Measurements from ENCODE around the gene PPP2R5D. TPM values are rescaled to one million over a fixed set of nuclear protein-coding genes. Genes with fewer than 3 reads are reported as not detected.

Gene PPP2R5D
- total RNA-seq, 2 donors from 2014 or later, result 57.5 to 59.1 TPM

DNA sequence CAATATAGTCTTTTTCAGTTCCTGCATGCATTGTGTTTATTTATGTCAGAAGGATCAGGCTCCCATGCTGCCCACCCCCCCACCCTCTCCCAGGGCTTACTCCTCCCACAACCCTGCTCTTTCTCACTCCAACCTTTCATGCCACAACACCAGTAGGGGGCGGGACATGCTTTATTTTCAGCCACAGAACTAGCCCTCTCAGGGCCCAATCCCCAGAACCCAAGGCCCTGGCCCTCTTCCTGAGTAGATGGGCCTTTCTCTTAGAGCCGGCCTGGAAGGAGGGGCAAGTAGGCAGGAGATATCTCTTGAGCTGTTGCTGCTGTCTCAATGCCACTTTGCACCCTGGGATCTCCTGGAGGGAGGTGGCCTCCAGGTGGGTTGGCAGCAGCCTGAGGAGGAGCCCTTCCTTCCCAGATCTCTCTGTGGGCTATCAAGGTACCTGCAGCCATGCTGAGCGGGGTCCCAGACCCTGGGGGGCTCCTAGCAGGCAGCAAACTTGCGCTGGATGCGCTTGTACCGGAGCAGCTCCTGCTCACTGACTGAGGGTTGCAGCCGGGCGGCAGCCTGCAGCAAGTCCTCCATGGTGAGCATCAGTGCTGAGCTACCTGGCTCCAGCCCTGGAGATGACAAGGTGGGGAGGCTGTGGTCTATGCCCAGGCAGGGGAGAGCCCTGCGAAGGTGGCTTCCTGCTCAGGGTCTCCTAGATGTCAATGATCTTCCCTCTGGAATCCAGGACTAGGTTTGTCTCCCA, 20.3 kb upstream of the PPP2R5D start:
- Mint-ChIP-seq H3K9me3 (no peaks in the 10 kb centered on the region), H3K27ac (no peak overlapping the region), H3K4me3 (no peak overlapping the region), H3K4me1 (peaks cover 6% of the 10 kb centered on the region), H3K36me3 (ENCODE audit: low read depth) (peaks cover 33% of the 10 kb centered on the region), H3K27me3 (ENCODE audit: insufficient read depth) (peaks cover 26% of the 10 kb centered on the region)
- H3K36me3 ChIP-seq (ENCODE audit: control insufficient read depth, insufficient read depth, low read length), result no peaks in the 10 kb centered on the region
- DNase-seq, result peak; percentile 96
- H3K27ac ChIP-seq (ENCODE audit: low read depth, low read length), result no peak overlapping the region
- H3K9ac ChIP-seq (ENCODE audit: extremely low read depth, low read length, poor library complexity, severe bottlenecking), result no peak overlapping the region
- H3K27me3 ChIP-seq (ENCODE audit: control insufficient read depth, insufficient read depth, low read length, poor library complexity, severe bottlenecking), result peaks cover 24% of the 10 kb centered on the region
- WGBS, 2 experiments (ENCODE audit: insufficient coverage in 1 of 2, insufficient read length in 1 of 2), result 77 to 100% methylated on average over 2 to 9 of the region's 9 CpGs
- no peak overlapping the region for H3K4me3 ChIP-seq (ENCODE audit: low read length)
- no peaks in the 10 kb centered on the region for H3K9me3 ChIP-seq (ENCODE audit: control insufficient read depth, low read length)
- H3K4me1 ChIP-seq (ENCODE audit: control insufficient read depth, insufficient read depth, low read length), result no peaks in the 10 kb centered on the region
- TF ChIP-seq, protein P1, sequence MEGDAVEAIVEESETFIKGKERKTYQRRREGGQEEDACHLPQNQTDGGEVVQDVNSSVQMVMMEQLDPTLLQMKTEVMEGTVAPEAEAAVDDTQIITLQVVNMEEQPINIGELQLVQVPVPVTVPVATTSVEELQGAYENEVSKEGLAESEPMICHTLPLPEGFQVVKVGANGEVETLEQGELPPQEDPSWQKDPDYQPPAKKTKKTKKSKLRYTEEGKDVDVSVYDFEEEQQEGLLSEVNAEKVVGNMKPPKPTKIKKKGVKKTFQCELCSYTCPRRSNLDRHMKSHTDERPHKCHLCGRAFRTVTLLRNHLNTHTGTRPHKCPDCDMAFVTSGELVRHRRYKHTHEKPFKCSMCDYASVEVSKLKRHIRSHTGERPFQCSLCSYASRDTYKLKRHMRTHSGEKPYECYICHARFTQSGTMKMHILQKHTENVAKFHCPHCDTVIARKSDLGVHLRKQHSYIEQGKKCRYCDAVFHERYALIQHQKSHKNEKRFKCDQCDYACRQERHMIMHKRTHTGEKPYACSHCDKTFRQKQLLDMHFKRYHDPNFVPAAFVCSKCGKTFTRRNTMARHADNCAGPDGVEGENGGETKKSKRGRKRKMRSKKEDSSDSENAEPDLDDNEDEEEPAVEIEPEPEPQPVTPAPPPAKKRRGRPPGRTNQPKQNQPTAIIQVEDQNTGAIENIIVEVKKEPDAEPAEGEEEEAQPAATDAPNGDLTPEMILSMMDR (conservative IDR thresholded peaks at IDR 0.05), result peak; percentile 70

DNA sequence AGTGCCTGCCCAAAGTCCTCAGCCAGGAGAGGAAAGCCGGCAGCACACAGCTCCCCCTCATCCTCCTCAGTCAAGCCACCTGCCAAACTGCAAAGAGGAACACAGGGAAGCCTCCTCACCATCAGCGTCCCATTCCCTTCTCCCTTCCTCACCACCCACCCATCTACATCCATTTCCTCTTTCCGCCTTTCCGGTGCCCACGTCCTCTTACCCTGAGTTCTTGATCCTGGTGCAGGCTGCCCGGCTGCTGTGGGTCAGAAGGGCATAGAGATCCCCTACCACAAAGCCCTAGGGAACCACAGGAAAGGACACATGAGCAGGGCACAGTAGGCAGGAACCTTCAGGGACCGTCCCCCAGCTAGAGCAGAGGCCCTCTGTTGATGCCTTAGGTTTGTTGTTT, 17.8 kb upstream of the PPP2R5D start:
- no peaks in the 10 kb centered on the region for H3K9me3 Mint-ChIP-seq

DNA sequence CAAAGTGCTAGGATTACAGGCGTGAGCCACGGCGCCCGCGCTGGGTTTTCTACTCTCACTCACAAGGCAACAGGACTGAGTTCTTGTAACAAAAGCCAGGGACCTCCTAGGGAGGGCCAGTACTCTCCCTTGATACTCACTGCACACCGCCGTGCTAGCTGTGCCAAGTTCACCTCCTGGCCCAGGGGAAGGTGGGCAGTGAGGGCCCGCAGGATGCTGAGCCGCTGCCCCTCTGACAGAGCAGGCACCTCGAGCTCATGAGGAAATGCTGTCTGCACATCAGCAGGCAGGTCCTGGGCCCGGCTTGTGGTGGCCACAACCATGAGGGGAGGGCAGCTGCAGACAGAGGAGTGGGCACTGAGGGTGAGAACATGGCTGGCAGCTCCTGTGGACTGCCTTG, 17.1 kb upstream of the PPP2R5D start:
- Histone ChIP-seq H3K9ac (ENCODE audit: extremely low read depth, low read length, poor library complexity, severe bottlenecking) (no peak overlapping the region), H3K27ac (ENCODE audit: low read depth, low read length) (no peak overlapping the region), H3K36me3 (ENCODE audit: control insufficient read depth, insufficient read depth, low read length) (no peaks in the 10 kb centered on the region), H3K9me3 (ENCODE audit: control insufficient read depth, low read length) (no peaks in the 10 kb centered on the region), H3K4me3 (ENCODE audit: low read length) (no peak overlapping the region), H3K4me1 (ENCODE audit: control insufficient read depth, insufficient read depth, low read length) (no peaks in the 10 kb centered on the region), H3K27me3 (ENCODE audit: control insufficient read depth, insufficient read depth, low read length, poor library complexity, severe bottlenecking) (no peaks in the 10 kb centered on the region)
- Mint-ChIP-seq H3K27ac (no peak overlapping the region), H3K9me3 (no peaks in the 10 kb centered on the region), H3K4me3 (no peak overlapping the region), H3K36me3 (ENCODE audit: low read depth) (peaks cover 27% of the 10 kb centered on the region), H3K4me1 (peaks cover 3% of the 10 kb centered on the region), H3K27me3 (ENCODE audit: insufficient read depth) (peaks cover under 1% of the 10 kb centered on the region)
- no peak for DNase-seq
- TF ChIP-seq, protein P1 (conservative IDR thresholded peaks at IDR 0.05), result no peak
- 89 to 93% methylated on average over 9 to 11 of the region's 11 CpGs for WGBS, 2 experiments (ENCODE audit: insufficient coverage in 1 of 2, insufficient read length in 1 of 2)

More for the DNA sequence above, 17.8 kb upstream of the PPP2R5D start:
- Histone ChIP-seq H3K4me3 (ENCODE audit: low read length) (no peak overlapping the region), H3K27me3 (ENCODE audit: control insufficient read depth, insufficient read depth, low read length, poor library complexity, severe bottlenecking) (no peaks in the 10 kb centered on the region), H3K36me3 (ENCODE audit: control insufficient read depth, insufficient read depth, low read length) (no peaks in the 10 kb centered on the region), H3K27ac (ENCODE audit: low read depth, low read length) (no peak overlapping the region), H3K9me3 (ENCODE audit: control insufficient read depth, low read length) (no peaks in the 10 kb centered on the region), H3K4me1 (ENCODE audit: control insufficient read depth, insufficient read depth, low read length) (no peaks in the 10 kb centered on the region), H3K9ac (ENCODE audit: extremely low read depth, low read length, poor library complexity, severe bottlenecking) (no peak overlapping the region)
- TF ChIP-seq, protein P1 (conservative IDR thresholded peaks at IDR 0.05), result no peak
- Mint-ChIP-seq H3K27ac (no peak overlapping the region), H3K4me1 (peaks cover 3% of the 10 kb centered on the region), H3K27me3 (ENCODE audit: insufficient read depth) (peaks cover 4% of the 10 kb centered on the region), H3K4me3 (no peak overlapping the region), H3K36me3 (ENCODE audit: low read depth) (peaks cover 33% of the 10 kb centered on the region)
- 93 to 100% methylated on average over 1 to 7 of the region's 7 CpGs for WGBS, 2 experiments (ENCODE audit: insufficient coverage in 1 of 2, insufficient read length in 1 of 2)
- no peak for DNase-seq

All from endodermal cell (in vitro differentiated cells).